ENCODE data around the gene UCP3. TPM values are rescaled to one million over a fixed set of nuclear protein-coding genes. Genes with fewer than 3 reads are reported as not detected.

The UCP3 gene
- total RNA-seq, 1 donor from 2014 or later, result not detected

GRCh38 chr11:73996161-73996747 is 12.6 kb downstream of the UCP3 start:
- no peaks in the 10 kb centered on the region for H3K4me1 ChIP-seq
- DNase-seq (ENCODE audit: low spot score in 2 of 2), result no peak
- TF ChIP-seq CTCF (IDR thresholded peaks at IDR 0.05), result no peak
- no peaks in the 10 kb centered on the region for H3K36me3 ChIP-seq
- no peak overlapping the region for H3K27ac ChIP-seq
- intact Hi-C loops (cut with DNase I), result no loop called here
- H3K9me3 ChIP-seq, result no peaks in the 10 kb centered on the region
- no peak overlapping the region for H3K4me3 ChIP-seq
- H3K27me3 ChIP-seq, result no peaks in the 10 kb centered on the region

GRCh38 chr11:73995731-73996130 is 13.2 kb downstream of the UCP3 start:
- Histone ChIP-seq H3K27me3 (no peaks in the 10 kb centered on the region), H3K36me3 (no peaks in the 10 kb centered on the region), H3K27ac (no peak overlapping the region), H3K4me3 (no peak overlapping the region), H3K4me1 (no peaks in the 10 kb centered on the region), H3K9me3 (no peaks in the 10 kb centered on the region)
- no peak for DNase-seq (ENCODE audit: low spot score in 2 of 2)
- no peak for TF ChIP-seq CTCF (IDR thresholded peaks at IDR 0.05)
- intact Hi-C loops (cut with DNase I), result no loop called here

GRCh38 chr11:73995247-73995646 is 13.6 kb downstream of the UCP3 start:
- intact Hi-C loops (cut with DNase I), result no loop called here
- H3K27me3 ChIP-seq, result no peaks in the 10 kb centered on the region
- H3K4me1 ChIP-seq, result no peaks in the 10 kb centered on the region
- no peak for TF ChIP-seq CTCF (IDR thresholded peaks at IDR 0.05)
- H3K9me3 ChIP-seq, result no peaks in the 10 kb centered on the region
- no peak overlapping the region for H3K4me3 ChIP-seq
- H3K36me3 ChIP-seq, result no peaks in the 10 kb centered on the region
- no peak overlapping the region for H3K27ac ChIP-seq
- no peak for DNase-seq (ENCODE audit: low spot score in 2 of 2)

GRCh38 chr11:73991471-73992006 is 17.3 kb downstream of the UCP3 start:
- H3K27ac ChIP-seq, result no peak overlapping the region
- no peak overlapping the region for H3K4me3 ChIP-seq
- DNase-seq (ENCODE audit: low spot score in 2 of 2), result no peak
- TF ChIP-seq CTCF (IDR thresholded peaks at IDR 0.05), result no peak
- no peaks in the 10 kb centered on the region for H3K9me3 ChIP-seq
- H3K27me3 ChIP-seq, result no peaks in the 10 kb centered on the region
- H3K4me1 ChIP-seq, result no peaks in the 10 kb centered on the region
- intact Hi-C loops (cut with DNase I), result no loop called here
- H3K36me3 ChIP-seq, result no peaks in the 10 kb centered on the region

- H3K27me3 ChIP-seq, result no peaks in the 10 kb centered on the region
- no peak for TF ChIP-seq CTCF (IDR thresholded peaks at IDR 0.05)
- no peak for DNase-seq (ENCODE audit: low spot score in 2 of 2)
- H3K4me3 ChIP-seq, result no peak overlapping the region
- no peaks in the 10 kb centered on the region for H3K4me1 ChIP-seq
- no peak overlapping the region for H3K27ac ChIP-seq
- H3K9me3 ChIP-seq, result no peaks in the 10 kb centered on the region
- H3K36me3 ChIP-seq, result no peaks in the 10 kb centered on the region
- intact Hi-C loops (cut with DNase I), result no loop called here
Measured at GRCh38 chr11:73990730-73991129, 18.2 kb downstream of the UCP3 start.

- no peaks in the 10 kb centered on the region for H3K27me3 ChIP-seq
- peaks cover 3 to 6% of the 10 kb centered on the region in 2 donors for H3K4me1 ChIP-seq
- TF ChIP-seq CTCF (IDR thresholded peaks at IDR 0.05), result peak in 1 of 3 experiments; percentile 6
- DNase-seq (ENCODE audit: low spot score in 2 of 2), result no peak
- no peaks in the 10 kb centered on the region for H3K9me3 ChIP-seq
- intact Hi-C loops (cut with DNase I), result no loop called here
- no peaks in the 10 kb centered on the region for H3K36me3 ChIP-seq
- H3K4me3 ChIP-seq, result no peak overlapping the region
- no peak overlapping the region for H3K27ac ChIP-seq
Measured at GRCh38 chr11:73989156-73989555, 19.7 kb downstream of the UCP3 start.

Measured in ascending aorta (tissue), 2 donors.